CD14-positive monocyte (primary cell): Measurements from ENCODE around the gene GOLGA3. TPM values are rescaled to one million over a fixed set of nuclear protein-coding genes. Genes with fewer than 3 reads are reported as not detected.
"Not testable (repeated sequence)": the region's sequence is repeated elsewhere in the genome, so short reads cannot be mapped to it uniquely, and the experiment has no call there.

Source experiments
- DNase-seq, 3 donors: peaks; one replicate each; pipeline ENCODE4 v3.0.0-alpha.2; 2011 to 2022
- H2AFZ ChIP-seq: 2 replicates; pipeline ENCODE4 v1.6.0; 2012; ENCODE audit warnings: mild to moderate bottlenecking, low read depth, low read length, inconsistent platforms; ENCODE audit not compliant: insufficient read depth, poor library complexity, severe bottlenecking
- H3K27ac ChIP-seq, 2 donors: 1 replicate in 1 of 2; 2 replicates in 1 of 2; pipeline ENCODE4 v1.5.1; 2012 to 2013; ENCODE audit warnings: low read length in 2 of 2, control low read depth in 1 of 2, inconsistent platforms in 1 of 2, low read depth in 1 of 2, mild to moderate bottlenecking in 1 of 2
- H3K27me3 ChIP-seq, 2 donors: one replicate each; pipeline versions ENCODE4 v1.6.0 to v1.6.1; 2011 to 2013; ENCODE audit warnings: low read length in 2 of 2; ENCODE audit not compliant: control insufficient read depth in 2 of 2, insufficient read depth in 2 of 2
- H3K36me3 ChIP-seq, 2 donors: replicated peaks in 1 of 2; 1 replicate in 1 of 2; 2 replicates in 1 of 2; pipeline versions ENCODE4 v1.5.1 to v1.6.1; 2012 to 2013; ENCODE audit warnings: low read length in 2 of 2, control low read depth in 1 of 2, inconsistent platforms in 1 of 2, mild to moderate bottlenecking in 1 of 2; ENCODE audit not compliant: insufficient read depth in 2 of 2, control insufficient read depth in 1 of 2
- H3K4me1 ChIP-seq, 2 donors: 1 replicate in 1 of 2; 2 replicates in 1 of 2; pipeline versions ENCODE4 v1.5.1 to v1.6.1; 2012 to 2013; ENCODE audit warnings: low read length in 2 of 2, control low read depth in 1 of 2, inconsistent platforms in 1 of 2, mild to moderate bottlenecking in 1 of 2, moderate library complexity in 1 of 2; ENCODE audit not compliant: insufficient read depth in 2 of 2, control insufficient read depth in 1 of 2
- H3K4me2 ChIP-seq: replicated peaks from 2 replicates; pipeline ENCODE3; 2012; ENCODE audit warnings: low read length, moderate library complexity, mild to moderate bottlenecking; ENCODE audit not compliant: poor library complexity, severe bottlenecking; ENCODE audit errors: extremely low read depth
- H3K4me3 ChIP-seq, 3 experiments: fragments of 200-600 bp in 1 of 3; sonication (generic) in 1 of 3; replicated peaks in 1 of 3; 1 replicate in 2 of 3; 2 replicates in 1 of 3; pipeline ENCODE4 v1.5.1; 2011 to 2013; ENCODE audit warnings: low read length in 3 of 3, mild to moderate bottlenecking in 3 of 3, control low read depth in 2 of 3, low read depth in 2 of 3, inconsistent platforms in 1 of 3, moderate library complexity in 1 of 3
- H3K79me2 ChIP-seq: 2 replicates; pipeline ENCODE4 v1.6.0; 2012; ENCODE audit warnings: mild to moderate bottlenecking, control low read depth, inconsistent platforms, low read length, moderate library complexity; ENCODE audit not compliant: insufficient read depth
- H3K9ac ChIP-seq: 2 replicates; pipeline ENCODE4 v1.6.0; 2017; ENCODE audit warnings: low read length, mild to moderate bottlenecking; ENCODE audit not compliant: insufficient read depth, poor library complexity, severe bottlenecking
- H3K9me3 ChIP-seq, 2 donors: replicated peaks in 1 of 2; 1 replicate in 1 of 2; 2 replicates in 1 of 2; pipeline versions ENCODE4 v1.5.1 to v1.6.1; 2012 to 2013; ENCODE audit warnings: low read length in 2 of 2, control low read depth in 1 of 2; ENCODE audit not compliant: control insufficient read depth in 1 of 2, insufficient read depth in 1 of 2
- H4K20me1 ChIP-seq: 2 replicates; pipeline ENCODE4 v1.6.0; 2012; ENCODE audit warnings: mild to moderate bottlenecking, low read length, control low read depth, moderate library complexity; ENCODE audit not compliant: insufficient read depth
- H3K27ac Mint-ChIP-seq, 7 donors: one replicate each; pipeline ENCODE4 v1.8.0; 2020; ENCODE audit warnings: mild to moderate bottlenecking in 7 of 7, mixed read lengths in 7 of 7, moderate library complexity in 6 of 7, inconsistent platforms in 2 of 7
- H3K27me3 Mint-ChIP-seq, 3 donors: one replicate each; pipeline ENCODE4 v1.8.0; 2021 to 2022; ENCODE audit warnings: low read depth in 3 of 3, mild to moderate bottlenecking in 3 of 3, mixed read lengths in 3 of 3, moderate library complexity in 3 of 3, inconsistent platforms in 1 of 3
- H3K36me3 Mint-ChIP-seq, 2 donors: one replicate each; pipeline ENCODE4 v1.8.0; 2020; ENCODE audit warnings: mixed read lengths in 2 of 2, inconsistent platforms in 1 of 2, mild to moderate bottlenecking in 1 of 2
- H3K4me1 Mint-ChIP-seq: one replicate; pipeline ENCODE4 v1.8.0; 2020; ENCODE audit warnings: mild to moderate bottlenecking, mixed read lengths
- H3K4me3 Mint-ChIP-seq, 2 donors: one replicate each; pipeline ENCODE4 v1.8.0; 2020; ENCODE audit warnings: mild to moderate bottlenecking in 2 of 2, mixed read lengths in 2 of 2, moderate library complexity in 1 of 2
- H3K9me3 Mint-ChIP-seq, 7 donors: one replicate each; pipeline ENCODE4 v1.8.0; 2020 to 2022; ENCODE audit warnings: mixed read lengths in 7 of 7, mild to moderate bottlenecking in 6 of 7, moderate library complexity in 6 of 7, inconsistent platforms in 2 of 7
- CTCF ChIP-seq: fragments of 200-600 bp; IDR thresholded peaks from one replicate; pipeline ENCODE4 v1.8.0; 2022; ENCODE audit warnings: antibody characterized with exemption, mild to moderate bottlenecking
- WGBS: methylation state at CpG from one replicate; pipeline ENCODE4 v1.1.5; 2013; ENCODE audit warnings: missing lambda C conversion rate; ENCODE audit not compliant: insufficient coverage; 5-methylcytosine and 5-hydroxymethylcytosine counted together
- intact Hi-C, 2 donors: fragments of 100-400 bp; cut with micrococcal nuclease; formaldehyde crosslinking; loops; one replicate each; pipeline versions ENCODE4 v1.15.0 to v1.15.1; 2023
- polyA plus RNA-seq, 3 donors: library from polyadenylated mRNA; depleted of rRNA in 1 of 3; unstranded in 2 of 3; stranded (reverse) in 1 of 3; fragments of 300-500 nt in 2 of 3; fragments of >200 nt in 1 of 3; fragmentation: Illumina TruSeq in 2 of 3; gene quantifications; 1 replicate in 2 of 3; 2 replicates in 1 of 3; pipeline ENCODE4 v1.2.3, GENCODE V29; 2012 to 2021

The GOLGA3 gene
- polyA plus RNA-seq, 3 donors = 1.2 to 12.0 (median 2.4) TPM

- H3K36me3 ChIP-seq = peaks cover 79 to 98% of the 10 kb centered on the region in 2 donors
- Mint-ChIP-seq H3K27me3 (peaks cover 0 to 2% (median 0%) of the 10 kb centered on the region in 3 donors), H3K36me3 (peaks cover 64 to 93% of the 10 kb centered on the region in 2 donors), H3K4me3 (no peak overlapping the region), H3K9me3 (peaks cover 0 to 2% (median 0%) of the 10 kb centered on the region in 7 donors), H3K27ac (peak overlapping the region in 1 of 7 donors; percentile 68), H3K4me1 (peaks cover 3% of the 10 kb centered on the region)
- no peak for DNase-seq
- peaks cover 2 to 4% of the 10 kb centered on the region in 2 donors for H3K4me1 ChIP-seq
- H4K20me1 ChIP-seq = no peaks in the 10 kb centered on the region
- WGBS = 96% methylated on average over 19 of the region's 20 CpGs
- intact Hi-C loops = no loop called here
- no peak overlapping the region for H2AFZ ChIP-seq
- H3K9me3 ChIP-seq = no peaks in the 10 kb centered on the region
- H3K27me3 ChIP-seq = no peaks in the 10 kb centered on the region
- no peak overlapping the region for H3K9ac ChIP-seq
- H3K4me3 ChIP-seq = no peak overlapping the region
- TF ChIP-seq CTCF = no peak
- no peak overlapping the region for H3K27ac ChIP-seq
- no peaks in the 10 kb centered on the region for H3K79me2 ChIP-seq
- H3K4me2 ChIP-seq = no peak overlapping the region
Measured at GRCh38 chr12:132777614-132778013, 51.1 kb downstream of the GOLGA3 start.

GRCh38 chr12:132776816-132777568 lies 51.7 kb downstream of the GOLGA3 start:
- Mint-ChIP-seq H3K27me3 (peaks cover 0 to 2% (median 0%) of the 10 kb centered on the region in 3 donors), H3K9me3 (peaks cover 0 to 1% (median 0%) of the 10 kb centered on the region in 7 donors), H3K36me3 (peaks cover 59 to 90% of the 10 kb centered on the region in 2 donors), H3K4me3 (no peak overlapping the region), H3K4me1 (peaks cover 9% of the 10 kb centered on the region), H3K27ac (peak overlapping the region in 1 of 7 donors; percentile 68)
- Histone ChIP-seq H3K4me2 (no peak overlapping the region), H3K36me3 (peaks cover 73 to 92% of the 10 kb centered on the region in 2 donors), H3K4me3 (no peak overlapping the region), H3K9me3 (no peaks in the 10 kb centered on the region), H2AFZ (no peak overlapping the region), H3K9ac (no peak overlapping the region), H3K79me2 (no peaks in the 10 kb centered on the region), H4K20me1 (no peaks in the 10 kb centered on the region), H3K4me1 (peaks cover 6 to 10% of the 10 kb centered on the region in 2 donors), H3K27me3 (no peaks in the 10 kb centered on the region), H3K27ac (no peak overlapping the region)
- intact Hi-C loops = no loop called here
- WGBS = 96% methylated on average over 19 of the region's 29 CpGs
- DNase-seq = no peak
- TF ChIP-seq CTCF = no peak

- H3K9me3 Mint-ChIP-seq, H4K20me1 ChIP-seq, H3K9ac ChIP-seq, H3K4me2 ChIP-seq, H3K9me3 ChIP-seq, H2AFZ ChIP-seq, intact Hi-C loops, H3K4me3 Mint-ChIP-seq, H3K27me3 Mint-ChIP-seq, H3K4me3 ChIP-seq, H3K27ac ChIP-seq, H3K79me2 ChIP-seq, H3K27me3 ChIP-seq, DNase-seq: not testable (repeated sequence)
- H3K36me3 Mint-ChIP-seq = peaks cover 51 to 89% of the 10 kb centered on the region in 2 donors
- 81% methylated on average over 7 of the region's 12 CpGs for WGBS
- H3K36me3 ChIP-seq = peaks cover 65 to 84% of the 10 kb centered on the region in 2 donors
- H3K4me1 Mint-ChIP-seq = peaks cover 16% of the 10 kb centered on the region
- H3K4me1 ChIP-seq = peaks cover 14 to 18% of the 10 kb centered on the region in 2 donors
- peak overlapping the region in 1 of 7 donors; percentile 73 for H3K27ac Mint-ChIP-seq
Measured at GRCh38 chr12:132776230-132776625, 52.4 kb downstream of the GOLGA3 start.
